K562 (cell line): Measurements from ENCODE around the gene DET1. TPM values are rescaled to one million over a fixed set of nuclear protein-coding genes. Genes with fewer than 3 reads are reported as not detected.
"Not testable (repeated sequence)": the region's sequence is repeated elsewhere in the genome, so short reads cannot be mapped to it uniquely, and the experiment has no call there.

Experiments
- ATAC-seq: fragments of 200-7000 bp; cut with Tn5 transposase; 3 replicates; pipeline ENCODE4 v1.9.1; 2020; ENCODE audit warnings: moderate library complexity
- BruUV-seq: library from RNA; stranded (reverse); fragments of 400-500 nt; replicated peaks from 2 replicates; lab custom pipeline; 2021; lab: Mats Ljungman, UMichigan
- CTCF ChIA-PET: fragments of 300-600 bp; formaldehyde crosslinking; extraction: SDS; loops from one replicate; lab custom pipeline; 2021; ENCODE audit warnings: low intra/inter-chr PET ratio; lab: Yijun Ruan, JAX
- POLR2A ChIA-PET: fragments of 300-600, 350-650 bp; sonication (Branson Sonifier 250); formaldehyde crosslinking; extraction: SDS; loops from one replicate; lab custom pipeline; 2021; ENCODE audit warnings: antibody characterized with exemption, inconsistent platforms; lab: Yijun Ruan, JAX
- DNase-seq, 4 experiments: peaks; one replicate each; pipeline versions ENCODE4 v3.0.0 to v3.0.0-alpha.2; 2011 to 2018; ENCODE audit warnings: low spot score in 3 of 4, mixed read lengths in 3 of 4; ENCODE audit errors: extremely low read depth in 1 of 4
- FAIRE-seq: peaks from 2 replicates; lab custom pipeline; 2011; peaks lifted over from hg19 to GRCh38; lab: Jason Lieb, UNC
- H2AFZ ChIP-seq: 2 replicates; pipeline ENCODE4 v1.6.0; 2011; ENCODE audit warnings: low read depth, low read length, control low read depth, inconsistent platforms
- H3K27ac ChIP-seq: fragments of 200-600 bp; 3 replicates; pipeline ENCODE4 v1.8.0; 2011; ENCODE audit warnings: low read depth, mild to moderate bottlenecking, control low read depth, inconsistent platforms, low read length, moderate library complexity, mixed read lengths; ENCODE audit errors: extremely low read depth
- H3K27me3 ChIP-seq, 2 experiments: fragments of 300-600 bp in 1 of 2; 2 replicates in 1 of 2; 3 replicates in 1 of 2; pipeline versions ENCODE4 v1.6.0 to v1.8.0; 2011; ENCODE audit warnings: inconsistent platforms in 2 of 2, low read length in 2 of 2, mild to moderate bottlenecking in 1 of 2, mixed read lengths in 1 of 2, moderate library complexity in 1 of 2; ENCODE audit not compliant: control insufficient read depth in 2 of 2, insufficient read depth in 2 of 2
- H3K36me3 ChIP-seq: fragments of 300-600 bp; 3 replicates; pipeline ENCODE4 v1.8.0; 2011; ENCODE audit warnings: mild to moderate bottlenecking, low read length, inconsistent platforms; ENCODE audit not compliant: control insufficient read depth, insufficient read depth
- H3K4me1 ChIP-seq, 2 experiments: fragments of 200-600 bp in 1 of 2; replicated peaks in 1 of 2; 2 replicates in 1 of 2; 3 replicates in 1 of 2; pipeline versions ENCODE4 v1.5.1 to v1.8.0; 2011; ENCODE audit warnings: inconsistent platforms in 2 of 2, low read length in 2 of 2, mild to moderate bottlenecking in 1 of 2, mixed read lengths in 1 of 2, moderate library complexity in 1 of 2; ENCODE audit not compliant: control insufficient read depth in 2 of 2, insufficient read depth in 2 of 2
- H3K4me2 ChIP-seq: 2 replicates; pipeline ENCODE4 v1.6.1; 2011; ENCODE audit warnings: low read length, control low read depth, inconsistent platforms, mixed read lengths; ENCODE audit not compliant: insufficient read depth
- H3K4me3 ChIP-seq: fragments of 200-600 bp; sonication (generic), shearing (Covaris generic); 2 replicates; pipeline ENCODE4 v1.5.1; 2016; ENCODE audit warnings: control low read depth, inconsistent platforms
- H3K79me2 ChIP-seq: fragments of 200-600 bp; 3 replicates; pipeline ENCODE4 v1.8.0; 2011; ENCODE audit warnings: low read length, inconsistent platforms; ENCODE audit not compliant: control insufficient read depth, insufficient read depth
- H3K9ac ChIP-seq, 2 experiments: 2 replicates each; pipeline versions ENCODE4 v1.6.0 to v1.6.1; 2011; ENCODE audit warnings: low read depth in 2 of 2, low read length in 2 of 2, control low read depth in 1 of 2, inconsistent platforms in 1 of 2, mild to moderate bottlenecking in 1 of 2, mixed read lengths in 1 of 2; ENCODE audit not compliant: insufficient read depth in 1 of 2
- H3K9me1 ChIP-seq: one replicate; pipeline ENCODE4 v1.6.0; 2011; ENCODE audit warnings: inconsistent platforms, mild to moderate bottlenecking, low read length, moderate library complexity; ENCODE audit not compliant: control insufficient read depth, insufficient read depth
- H3K9me3 ChIP-seq: replicated peaks from 2 replicates; pipeline ENCODE4 v1.5.1; 2011; ENCODE audit warnings: low read depth, low read length, inconsistent platforms; ENCODE audit not compliant: control insufficient read depth, insufficient read depth
- H4K20me1 ChIP-seq: replicated peaks from 2 replicates; pipeline ENCODE4 v1.6.1; 2011; ENCODE audit warnings: low read length, inconsistent platforms, mixed read lengths; ENCODE audit not compliant: control insufficient read depth, insufficient read depth
- CXXC5 ChIP-seq: fragments of 250-450 bp; sonication (Bioruptor Pico); IDR thresholded peaks from 2 replicates; pipeline ENCODE4 v1.8.0; 2022; ENCODE audit warnings: inconsistent platforms, mild to moderate bottlenecking, moderate library complexity
- ERF ChIP-seq: fragments of 450-650 bp; formaldehyde crosslinking; IDR thresholded peaks from 2 replicates; pipeline ENCODE4 v1.4.0; 2020; ENCODE audit warnings: mild to moderate bottlenecking, mixed read lengths
- GMEB1 ChIP-seq: fragments of 250-450 bp; sonication (Bioruptor Pico); IDR thresholded peaks from 2 replicates; pipeline ENCODE4 v1.4.0; 2020; ENCODE audit warnings: mild to moderate bottlenecking
- GTF2A2 ChIP-seq: IDR thresholded peaks from 2 replicates; pipeline ENCODE4 v1.6.1; 2016; ENCODE audit warnings: mild to moderate bottlenecking, missing genetic modification characterization, missing compliant biosample characterization
- HSF4 ChIP-seq: fragments of 250-450 bp; sonication (Bioruptor Pico); IDR thresholded peaks from 2 replicates; pipeline ENCODE4 v2.1.2; 2022; ENCODE audit warnings: mild to moderate bottlenecking, moderate library complexity, borderline replicate concordance
- IFI16 ChIP-seq: fragments of 250-450 bp; sonication (Bioruptor Pico); IDR thresholded peaks from 2 replicates; pipeline ENCODE4 v2.1.2; 2022; ENCODE audit warnings: mild to moderate bottlenecking, inconsistent platforms
- NR2C1 ChIP-seq, 2 experiments: fragments of 450-650 bp; IDR thresholded peaks; 2 replicates each; pipeline ENCODE4 v1.6.1; 2017; ENCODE audit warnings: mild to moderate bottlenecking in 2 of 2, antibody characterized with exemption in 1 of 2, inconsistent platforms in 1 of 2, missing compliant biosample characterization in 1 of 2, missing genetic modification characterization in 1 of 2
- NR4A1 ChIP-seq, 2 experiments: fragments of 250-450 bp in 1 of 2; fragments of 450-650 bp in 1 of 2; sonication (Bioruptor Pico) in 1 of 2; IDR thresholded peaks; 2 replicates each; pipeline versions ENCODE4 v1.4.0 to v1.6.1; 2016 to 2020; ENCODE audit warnings: mild to moderate bottlenecking in 2 of 2, missing compliant biosample characterization in 1 of 2, missing genetic modification characterization in 1 of 2, moderate library complexity in 1 of 2
- PTTG1 ChIP-seq: fragments of 450-650 bp; IDR thresholded peaks from 2 replicates; pipeline ENCODE4 v1.6.1; 2016; ENCODE audit warnings: low read depth, mild to moderate bottlenecking, missing genetic modification characterization, missing compliant biosample characterization
- PYGO2 ChIP-seq: fragments of 450-650 bp; IDR thresholded peaks from 2 replicates; pipeline ENCODE4 v1.6.1; 2016; ENCODE audit warnings: mild to moderate bottlenecking, missing genetic modification characterization, moderate library complexity, missing compliant biosample characterization
- SMAD3 ChIP-seq: fragments of 450-650 bp; formaldehyde crosslinking; conservative IDR thresholded peaks from 2 replicates; pipeline ENCODE4 v1.4.0; 2020; ENCODE audit warnings: mild to moderate bottlenecking
- TEAD1 ChIP-seq, 2 experiments: fragments of 450-650 bp in 1 of 2; sonication (generic) in 1 of 2; formaldehyde crosslinking; IDR thresholded peaks; 2 replicates each; pipeline versions ENCODE4 v1.4.0 to v1.8.0; 2020 to 2022; ENCODE audit warnings: mild to moderate bottlenecking in 2 of 2, missing genetic modification reagents in 1 of 2
- ZBTB17 ChIP-seq: fragments of 450-650 bp; formaldehyde crosslinking; IDR thresholded peaks from 2 replicates; pipeline ENCODE4 v1.4.0; 2020; ENCODE audit warnings: mild to moderate bottlenecking
- ZNF140 ChIP-seq: fragments of 250-450 bp; sonication (Bioruptor Pico); IDR thresholded peaks from 2 replicates; pipeline ENCODE4 v1.8.0; 2021; ENCODE audit warnings: moderate library complexity, mild to moderate bottlenecking, inconsistent platforms
- ZNF23 ChIP-seq: fragments of 250-450 bp; sonication (Bioruptor Pico); IDR thresholded peaks from 2 replicates; pipeline ENCODE4 v1.4.0; 2020; ENCODE audit warnings: mild to moderate bottlenecking
- ZNF41 ChIP-seq: fragments of 250-450 bp; sonication (Bioruptor Pico); conservative IDR thresholded peaks from 2 replicates; pipeline ENCODE4 v1.4.0; 2020; ENCODE audit warnings: mild to moderate bottlenecking
- ZNF584 ChIP-seq: fragments of 200-800 bp; sonication (Bioruptor generic); IDR thresholded peaks from 2 replicates; pipeline ENCODE4 v1.6.1; 2016; ENCODE audit warnings: low read depth, mild to moderate bottlenecking, missing genetic modification characterization, missing compliant biosample characterization
- ZNF740 ChIP-seq, 3 experiments: fragments of 200-800 bp in 1 of 3; sonication (Bioruptor generic) in 1 of 3; sonication (generic) in 1 of 3; formaldehyde crosslinking in 1 of 3; IDR thresholded peaks; 2 replicates each; pipeline versions ENCODE4 v1.6.1 to v1.8.0; 2016 to 2022; ENCODE audit warnings: mild to moderate bottlenecking in 2 of 3, missing compliant biosample characterization in 2 of 3, missing genetic modification characterization in 2 of 3, missing genetic modification reagents in 1 of 3
- WGBS: fragments of 100-300 bp; shearing (Covaris generic); methylation state at CpG from one replicate; pipeline ENCODE4 v1.1.6; 2016; ENCODE audit warnings: low coverage, mixed read lengths; ENCODE audit not compliant: insufficient coverage; ENCODE audit errors: missing lambda C conversion rate; 5-methylcytosine and 5-hydroxymethylcytosine counted together
- in situ Hi-C: fragments of 300-500 bp; cut with MboI; formaldehyde crosslinking; loops from 4 replicates; pipeline ENCODE4 v1.15.0; 2018; ENCODE audit warnings: inconsistent platforms, mixed read lengths
- intact Hi-C: fragments of 100-400 bp; cut with micrococcal nuclease; formaldehyde crosslinking; loops from 2 replicates; pipeline ENCODE4 v1.14.2; 2022
- polyA plus RNA-seq, 8 experiments: library from polyadenylated mRNA; depleted of rRNA in 4 of 8; stranded (reverse) in 5 of 8; unstranded in 3 of 8; fragments of >200 nt; fragmentation: Nextera tagmentation in 2 of 8; fragmentation: Illumina TruSeq in 1 of 8; extraction: Ambion mirVana in 2 of 8; extraction: Trizol in 1 of 8; gene quantifications; 2 replicates each; pipeline versions ENCODE4 v1.2.1 to v1.2.3, GENCODE V29; 2011 to 2014; ENCODE audit warnings: inconsistent platforms in 1 of 8, missing spikeins in 1 of 8
- total RNA-seq, 7 experiments: library from RNA; depleted of rRNA in 6 of 7; stranded (reverse); fragments of >200 nt in 6 of 7; fragmentation: Illumina TruSeq in 2 of 7; extraction: Trizol in 2 of 7; gene quantifications; 2 replicates each; pipeline versions ENCODE4 v1.2.1 to v1.2.3, GENCODE V29; 2011 to 2021; ENCODE audit warnings: low replicate concordance in 1 of 7

The DET1 gene
- total and polyA plus RNA-seq, 9 of the 15 experiments (the other 6 are each of a cell fraction or from before 2014, with no cell fraction given), result 4.2 to 8.1 (median 6.0) TPM

DNA sequence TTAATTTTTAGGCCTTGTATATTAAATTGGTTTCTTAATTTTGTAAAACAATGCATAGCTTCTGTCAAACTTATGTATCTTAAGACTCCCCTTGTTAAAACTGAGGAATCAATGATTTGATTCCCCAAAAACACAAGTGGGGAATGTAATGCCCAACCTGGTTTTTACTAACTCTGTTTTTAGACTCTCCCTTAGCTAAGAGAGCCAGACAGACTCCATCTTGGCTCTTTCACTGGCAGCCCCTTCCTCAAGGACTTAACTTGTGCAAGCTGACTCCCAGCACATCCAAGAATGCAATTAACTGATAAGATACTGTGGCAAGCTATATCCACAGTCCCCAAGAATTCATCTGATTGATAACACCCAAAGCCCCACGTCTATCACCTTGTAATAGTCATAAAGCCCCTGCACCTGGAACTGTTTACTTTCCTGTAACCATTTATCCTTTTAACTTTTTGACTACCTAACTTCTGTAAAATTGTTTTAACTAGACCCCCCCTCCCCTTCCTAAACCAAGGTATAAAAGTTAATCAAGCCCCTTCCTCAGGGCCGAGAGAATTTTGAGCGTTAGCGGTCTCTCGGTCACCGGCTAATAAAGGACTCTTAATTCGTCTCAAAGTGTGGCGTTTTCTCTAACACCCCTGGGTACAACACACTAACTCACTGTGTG is 768 bp downstream of the DET1 start:
- POLR2A ChIA-PET; DNase-seq; ATAC-seq; CTCF ChIA-PET; FAIRE-seq; H3K36me3 ChIP-seq; H3K27me3 ChIP-seq; H4K20me1 ChIP-seq; H3K9me3 ChIP-seq; BruUV-seq; intact Hi-C loops; H3K9me1 ChIP-seq; in situ Hi-C loops; TF ChIP-seq ZNF740 (CRISPR knock-in tag; IDR thresholded peaks at IDR 0.05); NR2C1 (IDR thresholded peaks at IDR 0.05); NR4A1 (CRISPR knock-in tag; IDR thresholded peaks at IDR 0.05): not testable (repeated sequence)
- Histone ChIP-seq H3K27ac (peak overlapping the region; percentile 78), H3K9ac (peak overlapping the region; percentile 68 to 83), H3K4me3 (peak overlapping the region; percentile 62), H2AFZ (peak overlapping the region; percentile 80), H3K79me2 (peaks cover 37% of the 10 kb centered on the region; the same call in 2 of the 3 replicates), H3K4me2 (peak overlapping the region; percentile 83), H3K4me1 (peaks cover 12 to 42% of the 10 kb centered on the region in 2 experiments)
- WGBS, result 3% methylated on average over 7 of the region's 8 CpGs
- TF ChIP-seq ZNF740 (tag; IDR thresholded peaks at IDR 0.05) (peak in 1 of 2 experiments; percentile 83; a peak in 2 of 4 replicates), GTF2A2 (peak; percentile 81), ZNF41 (peak; percentile 75; the same call in 1 of the 2 replicates), ZNF140 (CRISPR knock-in tag) (0 out of 2 replicates have a peak, but pooled peaks have one; percentile 28), GMEB1 (peak; percentile 36; the same call in 1 of the 2 replicates), SMAD3 (CRISPR knock-in tag) (peak; percentile 64; the same call in 1 of the 2 replicates), CXXC5 (CRISPR knock-in tag) (peak; percentile 74), IFI16 (CRISPR knock-in tag) (0 out of 2 replicates have a peak, but pooled peaks have one; percentile 35), PTTG1 (tag) (peak; percentile 86), NR2C1 (tag; IDR thresholded peaks at IDR 0.05) (peak; percentile 77), NR4A1 (tag; IDR thresholded peaks at IDR 0.05) (peak; percentile 95), ERF (CRISPR knock-in tag) (peak; percentile 76), TEAD1 (CRISPR knock-in tag; IDR thresholded peaks at IDR 0.05) (peak in 1 of 2 experiments; percentile 86; a peak in 2 of 4 replicates), ZNF23 (CRISPR knock-in tag) (0 out of 2 replicates have a peak, but pooled peaks have one; percentile 58), HSF4 (CRISPR knock-in tag) (peak; percentile 66; the same call in 1 of the 2 replicates), PYGO2 (peak; percentile 74; the same call in 1 of the 2 replicates), ZBTB17 (0 out of 2 replicates have a peak, but pooled peaks have one; percentile 44), ZNF584 (CRISPR knock-in tag) (peak; percentile 80; the same call in 1 of the 2 replicates)
